NT2/D1 (cell line): ENCODE results near the gene MPHOSPH10.

Experiments used
- SUZ12 ChIP-seq: IDR thresholded peaks from 2 replicates; pipeline ENCODE4 v1.6.1; 2011; ENCODE audit not compliant: insufficient read length, insufficient read depth; ENCODE audit errors: extremely low read depth
- YY1 ChIP-seq: IDR thresholded peaks from 2 replicates; pipeline ENCODE4 v1.6.1; 2011; ENCODE audit not compliant: insufficient read length, insufficient read depth
- ZNF274 ChIP-seq: IDR thresholded peaks from 2 replicates; pipeline ENCODE4 v1.6.1; 2011; ENCODE audit warnings: mild to moderate bottlenecking, low read depth, low read length

GRCh38 chr2:71151620-71152019, 21.2 kb downstream of the MPHOSPH10 start:
- no peak for TF ChIP-seq ZNF274
- TF ChIP-seq SUZ12, result no peak
- TF ChIP-seq YY1, result no peak
